PC-9 (cell line): ENCODE measurements around the gene HES5. TPM values are rescaled to one million over a fixed set of nuclear protein-coding genes. Genes with fewer than 3 reads are reported as not detected.

Source experiments
- BruUV-seq: library from RNA; stranded (reverse); fragments of 400-500 nt; replicated peaks from 2 replicates; lab custom pipeline; 2021; lab: Mats Ljungman, UMichigan
- CTCF ChIA-PET: fragments of 300-600 bp; sonication (Branson Sonifier 250); formaldehyde crosslinking; loops from one replicate; lab custom pipeline; 2022; ENCODE audit warnings: antibody characterized with exemption; lab: Charles Lee
- POLR2A ChIA-PET: fragments of 300-600 bp; sonication (Branson Sonifier 250); formaldehyde crosslinking; loops from one replicate; lab custom pipeline; 2022; ENCODE audit warnings: antibody characterized with exemption; ENCODE audit not compliant: unreplicated experiment; lab: Charles Lee
- DNase-seq, 2 experiments: peaks; one replicate each; pipeline versions ENCODE4 v3.0.0 to v3.0.0-alpha.2; 2015 to 2022; ENCODE audit warnings: mixed read lengths in 1 of 2
- H2AFZ ChIP-seq: fragments of 200-600 bp; sonication (generic); 2 replicates; pipeline ENCODE4 v1.8.1; 2017; ENCODE audit warnings: antibody characterized with exemption
- H3F3A ChIP-seq: fragments of 200-600 bp; sonication (generic); 2 replicates; pipeline ENCODE4 v1.8.1; 2017; ENCODE audit warnings: antibody characterized with exemption, mild to moderate bottlenecking, low read depth; ENCODE audit not compliant: insufficient read depth
- H3K27ac ChIP-seq: fragments of 200-600 bp; sonication (generic); 2 replicates; pipeline ENCODE4 v1.6.1; 2016; ENCODE audit warnings: mixed run types
- H3K27me3 ChIP-seq: fragments of 200-600 bp; sonication (generic); 2 replicates; pipeline ENCODE4 v1.6.1; 2016; ENCODE audit warnings: low read depth, mixed run types; ENCODE audit not compliant: insufficient read depth
- H3K36me3 ChIP-seq: fragments of 200-600 bp; sonication (generic); 2 replicates; pipeline ENCODE4 v1.6.1; 2016; ENCODE audit warnings: low read depth, mixed run types
- H3K4me1 ChIP-seq: fragments of 200-600 bp; sonication (generic); replicated peaks from 2 replicates; pipeline ENCODE4 v1.6.1; 2016; ENCODE audit warnings: mixed run types; ENCODE audit not compliant: insufficient read depth
- H3K4me2 ChIP-seq: fragments of 200-600 bp; sonication (generic); 2 replicates; pipeline ENCODE4 v1.6.1; 2017; ENCODE audit warnings: mixed run types
- H3K4me3 ChIP-seq: fragments of 200-600 bp; sonication (generic); 2 replicates; pipeline ENCODE4 v1.6.1; 2016; ENCODE audit warnings: mixed run types
- H3K79me2 ChIP-seq: fragments of 200-600 bp; sonication (generic); 2 replicates; pipeline ENCODE4 v1.6.1; 2017; ENCODE audit warnings: low read depth, mixed run types
- H3K9me2 ChIP-seq: fragments of 200-600 bp; sonication (generic); 2 replicates; pipeline ENCODE4 v1.8.1; 2017; ENCODE audit warnings: mild to moderate bottlenecking; ENCODE audit not compliant: insufficient read depth
- H3K9me3 ChIP-seq: fragments of 200-600 bp; sonication (generic); 2 replicates; pipeline ENCODE4 v1.8.1; 2016; ENCODE audit warnings: low read depth; ENCODE audit not compliant: insufficient read depth
- H4K20me1 ChIP-seq: fragments of 200-600 bp; sonication (generic); 2 replicates; pipeline ENCODE4 v1.8.1; 2017; ENCODE audit not compliant: insufficient read depth
- EZH2 ChIP-seq: fragments of 200-600 bp; sonication (generic); IDR thresholded peaks from 2 replicates; pipeline ENCODE4 v1.8.0; 2017; ENCODE audit warnings: antibody characterized with exemption, low read depth
- intact Hi-C: fragments of 100-400 bp; cut with micrococcal nuclease; formaldehyde crosslinking; loops from one replicate; pipeline ENCODE4 v1.10.0; 2022; ENCODE audit not compliant: unreplicated experiment
- total RNA-seq: library from RNA; stranded (reverse); gene quantifications from 2 replicates; pipeline ENCODE4 v1.2.3, GENCODE V29; 2021
- TF ChIP-seq, protein P1 (sequence below): fragments of 200-600 bp; sonication (generic); conservative IDR thresholded peaks from 2 replicates; pipeline ENCODE4 v1.6.1; 2017; ENCODE audit warnings: mixed run types, antibody characterized with exemption, mild to moderate bottlenecking, moderate library complexity

HES5 gene
- total RNA-seq, 1 experiment from 2014 or later = not detected

DNA sequence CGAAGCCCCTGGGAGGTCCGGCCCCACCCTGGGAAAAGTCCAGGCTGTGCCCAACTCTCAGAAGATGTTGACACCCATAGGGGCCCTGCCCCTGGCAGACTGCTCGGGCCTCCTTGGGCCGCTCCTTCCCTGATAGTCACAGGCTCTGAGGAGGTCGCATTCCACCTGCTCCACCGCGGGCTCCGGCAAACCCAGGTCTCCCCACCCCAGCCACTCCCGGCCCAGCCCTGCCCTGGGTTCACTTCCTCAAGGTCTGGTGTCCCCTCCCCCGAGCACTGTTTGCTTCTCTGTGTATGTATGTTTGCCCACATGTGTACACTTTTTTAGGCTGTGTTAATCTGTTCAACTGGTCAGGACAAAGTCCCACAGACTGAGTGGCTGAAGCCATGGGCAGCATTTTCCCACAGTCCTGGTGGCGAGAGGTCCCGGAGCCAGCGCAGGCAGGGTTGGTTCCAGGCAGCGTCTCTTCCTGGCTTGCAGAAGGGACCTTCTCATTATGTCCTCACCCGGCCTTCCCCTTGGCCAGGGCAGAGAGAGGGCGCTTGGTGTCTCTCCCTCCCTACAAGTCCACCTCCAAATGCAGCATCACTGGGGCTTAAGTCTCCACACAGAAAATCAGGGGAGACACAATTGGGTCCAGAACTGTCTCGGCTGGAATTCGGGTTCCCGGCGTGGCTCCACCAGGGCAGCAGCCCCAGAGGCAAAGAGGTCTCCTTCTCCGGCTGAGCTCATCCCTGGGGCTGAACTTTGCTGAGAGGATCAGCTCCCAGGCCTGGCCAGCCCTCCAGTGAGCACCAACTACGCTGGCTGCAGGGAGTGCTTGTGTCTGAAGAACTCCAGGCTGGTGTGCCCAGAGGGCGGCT, 46.0 kb upstream of the HES5 start:
- Histone ChIP-seq H3K9me2 (no peaks in the 10 kb centered on the region), H3K36me3 (no peaks in the 10 kb centered on the region), H3K4me3 (no peak overlapping the region), H2AFZ (no peak overlapping the region), H4K20me1 (no peaks in the 10 kb centered on the region), H3K4me1 (no peaks in the 10 kb centered on the region), H3K4me2 (no peak overlapping the region), H3K27ac (no peak overlapping the region), H3K9me3 (no peaks in the 10 kb centered on the region), H3F3A (no peaks in the 10 kb centered on the region), H3K27me3 (peaks cover 54% of the 10 kb centered on the region), H3K79me2 (no peaks in the 10 kb centered on the region)
- TF ChIP-seq, protein P1, sequence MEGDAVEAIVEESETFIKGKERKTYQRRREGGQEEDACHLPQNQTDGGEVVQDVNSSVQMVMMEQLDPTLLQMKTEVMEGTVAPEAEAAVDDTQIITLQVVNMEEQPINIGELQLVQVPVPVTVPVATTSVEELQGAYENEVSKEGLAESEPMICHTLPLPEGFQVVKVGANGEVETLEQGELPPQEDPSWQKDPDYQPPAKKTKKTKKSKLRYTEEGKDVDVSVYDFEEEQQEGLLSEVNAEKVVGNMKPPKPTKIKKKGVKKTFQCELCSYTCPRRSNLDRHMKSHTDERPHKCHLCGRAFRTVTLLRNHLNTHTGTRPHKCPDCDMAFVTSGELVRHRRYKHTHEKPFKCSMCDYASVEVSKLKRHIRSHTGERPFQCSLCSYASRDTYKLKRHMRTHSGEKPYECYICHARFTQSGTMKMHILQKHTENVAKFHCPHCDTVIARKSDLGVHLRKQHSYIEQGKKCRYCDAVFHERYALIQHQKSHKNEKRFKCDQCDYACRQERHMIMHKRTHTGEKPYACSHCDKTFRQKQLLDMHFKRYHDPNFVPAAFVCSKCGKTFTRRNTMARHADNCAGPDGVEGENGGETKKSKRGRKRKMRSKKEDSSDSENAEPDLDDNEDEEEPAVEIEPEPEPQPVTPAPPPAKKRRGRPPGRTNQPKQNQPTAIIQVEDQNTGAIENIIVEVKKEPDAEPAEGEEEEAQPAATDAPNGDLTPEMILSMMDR = no peak
- no peak for TF ChIP-seq EZH2
- ChIA-PET POLR2A (no interaction called here), CTCF (no interaction called here)
- intact Hi-C loops = no loop called here
- BruUV-seq = no TSS peak
- DNase-seq = no peak

- no peaks in the 10 kb centered on the region for H3K36me3 ChIP-seq
- no peak overlapping the region for H3K27ac ChIP-seq
- CTCF ChIA-PET = no interaction called here
- no peaks in the 10 kb centered on the region for H3F3A ChIP-seq
- H3K4me3 ChIP-seq = no peak overlapping the region
- no peaks in the 10 kb centered on the region for H3K9me3 ChIP-seq
- intact Hi-C loops = no loop called here
- peak in 1 of 2 experiments; percentile 21 for DNase-seq
- H3K79me2 ChIP-seq = no peaks in the 10 kb centered on the region
- no peak overlapping the region for H3K4me2 ChIP-seq
- no TSS peak for BruUV-seq
- H4K20me1 ChIP-seq = no peaks in the 10 kb centered on the region
- peaks cover 63% of the 10 kb centered on the region for H3K27me3 ChIP-seq
- POLR2A ChIA-PET = no interaction called here
- no peak overlapping the region for H2AFZ ChIP-seq
- no peak for TF ChIP-seq EZH2
- TF ChIP-seq, protein P1 = no peak
- H3K4me1 ChIP-seq = no peaks in the 10 kb centered on the region
- H3K9me2 ChIP-seq = no peaks in the 10 kb centered on the region
Measured at GRCh38 chr1:2574350-2574749, 44.3 kb upstream of the HES5 start.

DNA sequence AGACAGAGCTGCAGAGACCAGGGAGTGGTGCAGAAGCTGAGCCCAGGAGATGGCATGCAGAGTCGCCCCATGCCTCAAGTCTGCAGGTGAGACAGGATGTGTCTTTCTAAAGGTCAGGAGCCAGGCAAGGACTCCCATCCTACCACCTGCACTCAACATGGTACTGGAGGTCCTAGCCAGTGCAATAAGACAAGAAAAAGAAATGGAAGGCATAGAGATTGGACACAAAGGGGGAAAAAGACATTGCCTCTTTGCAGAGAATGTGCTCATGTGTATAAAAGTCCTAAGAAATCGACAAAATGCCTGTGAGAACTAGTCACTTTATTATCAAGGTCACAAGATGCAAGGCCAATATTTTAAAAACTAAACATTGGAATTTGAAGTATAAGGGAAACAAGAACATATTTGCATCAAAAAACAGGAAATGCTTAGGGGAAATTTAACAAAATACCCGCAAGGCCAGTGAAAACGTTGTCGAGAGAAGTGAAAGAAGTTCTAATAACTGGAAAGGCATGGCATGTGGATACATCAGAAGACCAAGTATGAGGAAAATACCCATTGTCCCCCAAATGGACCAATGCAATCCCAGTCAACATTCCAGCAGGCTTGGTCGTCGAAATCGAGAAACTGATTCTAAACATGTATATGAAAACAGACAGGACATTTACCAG, 43.3 kb upstream of the HES5 start:
- Histone ChIP-seq H3K79me2 (no peaks in the 10 kb centered on the region), H3K27ac (no peak overlapping the region), H3K4me3 (no peak overlapping the region), H3K4me2 (no peak overlapping the region), H3K9me3 (no peaks in the 10 kb centered on the region), H3K4me1 (no peaks in the 10 kb centered on the region), H3K9me2 (no peaks in the 10 kb centered on the region), H2AFZ (no peak overlapping the region), H4K20me1 (no peaks in the 10 kb centered on the region), H3K36me3 (no peaks in the 10 kb centered on the region), H3F3A (no peaks in the 10 kb centered on the region), H3K27me3 (peaks cover 62% of the 10 kb centered on the region)
- no peak for TF ChIP-seq EZH2
- TF ChIP-seq, protein P1 = no peak
- DNase-seq = no peak
- ChIA-PET CTCF (no interaction called here), POLR2A (no interaction called here)
- no TSS peak for BruUV-seq
- intact Hi-C loops = no loop called here
